Endothelial cell of umbilical vein (primary cell): ENCODE results near the gene RTL10. TPM values are rescaled to one million over a fixed set of nuclear protein-coding genes. Genes with fewer than 3 reads are reported as not detected.

ENCODE experiments used
- BruUV-seq: library from RNA; stranded (reverse); fragments of 400-500 nt; replicated peaks from 2 replicates; lab custom pipeline; 2021; lab: Mats Ljungman, UMichigan
- CTCF ChIA-PET: fragments of 300-600, 350-600 bp; sonication (Branson Sonifier 250); formaldehyde crosslinking; loops from one replicate; lab custom pipeline; 2021; ENCODE audit warnings: antibody characterized with exemption, inconsistent platforms; lab: Charles Lee
- POLR2A ChIA-PET: fragments of 300-600, 350-600 bp; sonication (Branson Sonifier 250); formaldehyde crosslinking; loops from one replicate; lab custom pipeline; 2021; ENCODE audit warnings: antibody characterized with exemption, inconsistent platforms; lab: Charles Lee
- DNase-seq: peaks from one replicate; pipeline ENCODE4 v3.0.0-alpha.2; 2011; ENCODE audit warnings: low read depth, low spot score
- FAIRE-seq: peaks from 2 replicates; lab custom pipeline; 2011; peaks lifted over from hg19 to GRCh38; lab: Jason Lieb, UNC
- H2AFZ ChIP-seq: 2 replicates; pipeline ENCODE4 v1.6.0; 2012; ENCODE audit warnings: low read depth, low read length, control low read depth, inconsistent platforms
- H3K27ac ChIP-seq: 2 replicates; pipeline ENCODE4 v1.5.1; 2011; ENCODE audit warnings: low read depth, mild to moderate bottlenecking, control low read depth, low read length, moderate library complexity; ENCODE audit not compliant: insufficient read depth
- H3K27me3 ChIP-seq, 2 experiments: 2 replicates each; pipeline versions ENCODE4 v1.6.0 to v1.6.1; 2011; ENCODE audit warnings: low read length in 2 of 2, mixed read lengths in 1 of 2; ENCODE audit not compliant: control insufficient read depth in 2 of 2, insufficient read depth in 2 of 2
- H3K36me3 ChIP-seq, 2 experiments: 2 replicates in 1 of 2; 3 replicates in 1 of 2; pipeline ENCODE4 v1.5.1; 2011; ENCODE audit warnings: low read length in 2 of 2, mild to moderate bottlenecking in 1 of 2, moderate library complexity in 1 of 2; ENCODE audit not compliant: control insufficient read depth in 2 of 2, insufficient read depth in 2 of 2; ENCODE audit errors: extremely low read depth in 1 of 2
- H3K4me1 ChIP-seq: 3 replicates; pipeline ENCODE4 v1.5.1; 2011; ENCODE audit warnings: mild to moderate bottlenecking, low read length; ENCODE audit not compliant: control insufficient read depth, insufficient read depth; ENCODE audit errors: extremely low read depth
- H3K4me2 ChIP-seq: 2 replicates; pipeline ENCODE4 v1.6.1; 2011; ENCODE audit warnings: low read length, control low read depth, mixed read lengths; ENCODE audit not compliant: insufficient read depth
- H3K4me3 ChIP-seq, 3 experiments: fragments of 200-600 bp in 1 of 3; sonication (generic), shearing (Covaris generic) in 1 of 3; replicated peaks in 1 of 3; 2 replicates each; pipeline ENCODE4 v1.5.1; 2011 to 2016; ENCODE audit warnings: control low read depth in 3 of 3, low read length in 3 of 3, mild to moderate bottlenecking in 2 of 3, inconsistent platforms in 1 of 3, low read depth in 1 of 3, moderate library complexity in 1 of 3; ENCODE audit not compliant: insufficient read depth in 1 of 3
- H3K79me2 ChIP-seq: 2 replicates; pipeline ENCODE4 v1.6.0; 2012; ENCODE audit warnings: low read length, inconsistent platforms; ENCODE audit not compliant: control insufficient read depth, insufficient read depth
- H3K9ac ChIP-seq: replicated peaks from 2 replicates; pipeline ENCODE3; 2011; ENCODE audit warnings: low read length, control low read depth; ENCODE audit not compliant: insufficient read depth; ENCODE audit errors: extremely low read depth
- H3K9me1 ChIP-seq: replicated peaks from 3 replicates; pipeline ENCODE4 v1.6.0; 2011; ENCODE audit warnings: mild to moderate bottlenecking, low read length; ENCODE audit not compliant: control insufficient read depth, insufficient read depth; ENCODE audit errors: extremely low read depth
- H3K9me3 ChIP-seq: replicated peaks from 2 replicates; pipeline ENCODE4 v1.5.1; 2012; ENCODE audit warnings: low read length, inconsistent platforms; ENCODE audit not compliant: control insufficient read depth, insufficient read depth
- H4K20me1 ChIP-seq: replicated peaks from 2 replicates; pipeline ENCODE3; 2011; ENCODE audit warnings: mild to moderate bottlenecking, low read length; ENCODE audit not compliant: control insufficient read depth, insufficient read depth; ENCODE audit errors: extremely low read depth
- CTCF ChIP-seq, 2 donors: IDR thresholded peaks; 1 replicate in 1 of 2; 2 replicates in 1 of 2; pipeline ENCODE4 v1.5.1; 2011; ENCODE audit warnings: low read length in 2 of 2, mild to moderate bottlenecking in 2 of 2, moderate library complexity in 2 of 2, control low read depth in 1 of 2, inconsistent platforms in 1 of 2, low read depth in 1 of 2; ENCODE audit not compliant: insufficient read depth in 1 of 2; ENCODE audit errors: extremely low read depth in 1 of 2
- EZH2 ChIP-seq: IDR thresholded peaks from 2 replicates; pipeline ENCODE4 v1.6.1; 2012; ENCODE audit warnings: borderline replicate concordance, low read depth, mild to moderate bottlenecking, moderate library complexity, low read length, inconsistent platforms; ENCODE audit not compliant: severe bottlenecking
- FOS ChIP-seq: IDR thresholded peaks from 2 replicates; pipeline ENCODE4 v1.6.1; 2011; ENCODE audit warnings: mild to moderate bottlenecking, low read length, moderate library complexity, borderline replicate concordance; ENCODE audit not compliant: insufficient read depth
- GATA2 ChIP-seq: IDR thresholded peaks from 2 replicates; pipeline ENCODE4 v1.7.0; 2011; ENCODE audit warnings: low read depth, mild to moderate bottlenecking, moderate library complexity, mixed read lengths, low read length; ENCODE audit not compliant: insufficient read length, insufficient read depth
- JUN ChIP-seq: IDR thresholded peaks from 2 replicates; pipeline ENCODE4 v1.6.1; 2011; ENCODE audit warnings: borderline replicate concordance, low read depth; ENCODE audit not compliant: insufficient read length, insufficient read depth
- MAX ChIP-seq: IDR thresholded peaks from 2 replicates; pipeline ENCODE4 v1.6.1; 2011; ENCODE audit not compliant: insufficient read depth, insufficient read length
- MYC ChIP-seq: IDR thresholded peaks from one replicate; pipeline ENCODE4 v1.6.1; 2011; ENCODE audit warnings: mild to moderate bottlenecking, low read depth, low read length
- POLR2A ChIP-seq: IDR thresholded peaks from 2 replicates; pipeline ENCODE4 v1.6.1; 2012; ENCODE audit warnings: low read depth, mild to moderate bottlenecking, control low read depth, low read length
- POLR2AphosphoS5 ChIP-seq: IDR thresholded peaks from 2 replicates; pipeline ENCODE4 v1.6.1; 2012; ENCODE audit warnings: low read depth, mild to moderate bottlenecking, control low read depth, low read length, moderate library complexity; ENCODE audit not compliant: insufficient read depth
- dilution Hi-C: fragments of 300-500 bp; cut with MboI; formaldehyde crosslinking; loops from one replicate; pipeline ENCODE4 v1.15.0; 2019; ENCODE audit warnings: low sequenced_read_pairs; ENCODE audit not compliant: extremely low pct_ligation_motif_present
- intact Hi-C: fragments of 100-400 bp; cut with micrococcal nuclease; formaldehyde crosslinking; loops from one replicate; pipeline ENCODE4 v1.10.0; 2022
- polyA plus RNA-seq, 4 experiments: library from polyadenylated mRNA; depleted of rRNA in 3 of 4; stranded (reverse) in 3 of 4; unstranded in 1 of 4; fragments of >200 nt; gene quantifications; 2 replicates each; pipeline versions ENCODE4 v1.2.1 to v1.2.3, GENCODE V29; 2011 to 2012; ENCODE audit warnings: missing spikeins in 1 of 4
- total RNA-seq: library from RNA; stranded (reverse); gene quantifications from 2 replicates; pipeline ENCODE4 v1.2.3, GENCODE V29; 2021

RTL10 gene
- total and polyA plus RNA-seq, 2 donors (not counting 3 experiments of a cell fraction or from before 2014, with no cell fraction given), result 31.9 to 40.8 TPM

GRCh38 chr22:19842393-19843106 lies 12.1 kb downstream of the RTL10 start:
- ChIA-PET CTCF (interaction anchor here (1.1 kb wide), 1 partner anchor 68 kb away, joined by 3 read pairs; no protein-coding TSS in a partner anchor), POLR2A (no interaction called here)
- Histone ChIP-seq H3K4me1 (peaks cover 28% of the 10 kb centered on the region), H3K27me3 (no peaks in the 10 kb centered on the region), H3K4me2 (no peak overlapping the region), H3K9me3 (no peaks in the 10 kb centered on the region), H4K20me1 (no peaks in the 10 kb centered on the region), H3K36me3 (no peaks in the 10 kb centered on the region), H3K27ac (no peak overlapping the region), H3K9me1 (no peaks in the 10 kb centered on the region), H2AFZ (no peak overlapping the region), H3K9ac (no peak overlapping the region), H3K79me2 (no peaks in the 10 kb centered on the region), H3K4me3 (no peak overlapping the region)
- DNase-seq, result no peak
- no peak for TF ChIP-seq JUN
- TF ChIP-seq POLR2A, result no peak
- no peak for TF ChIP-seq CTCF (IDR thresholded peaks at IDR 0.05; ENCODE audit: extremely low read depth in 1 of 2, insufficient read depth in 1 of 2, low read depth in 1 of 2, low read length in 2 of 2)
- no peak for TF ChIP-seq MAX
- no peak for TF ChIP-seq EZH2
- no peak for TF ChIP-seq FOS
- TF ChIP-seq GATA2, result no peak
- no peak for TF ChIP-seq MYC
- no peak for TF ChIP-seq POLR2AphosphoS5
- BruUV-seq, result no TSS peak
- dilution Hi-C loops, result no loop called here
- no peak for FAIRE-seq
- intact Hi-C loops, result no loop called here
